Caki2 (cell line): ENCODE results near the gene SNX1. TPM values are rescaled to one million over a fixed set of nuclear protein-coding genes. Genes with fewer than 3 reads are reported as not detected.
A peak's percentile ranks its signal among the peaks of the same experiment; 100 is the strongest.

ENCODE experiments used
- DNase-seq: peaks from one replicate; pipeline ENCODE4 v3.0.0-alpha.2; 2015; ENCODE audit warnings: low read depth
- in situ Hi-C: cut with HindIII; loops from 2 replicates; pipeline ENCODE4 v1.10.0; 2016; ENCODE audit warnings: low sequenced_read_pairs, low pct_unique_long_range_greater_than_20kb, mixed read lengths
- total RNA-seq: library from RNA; depleted of rRNA; stranded (reverse); fragments of >200 nt; shearing (Covaris generic); gene quantifications from 2 replicates; pipeline ENCODE4 v1.2.3, GENCODE V29; 2014; ENCODE audit warnings: low replicate concordance

The SNX1 gene
- total RNA-seq, 1 experiment from 2014 or later, result 92.0 TPM

DNA sequence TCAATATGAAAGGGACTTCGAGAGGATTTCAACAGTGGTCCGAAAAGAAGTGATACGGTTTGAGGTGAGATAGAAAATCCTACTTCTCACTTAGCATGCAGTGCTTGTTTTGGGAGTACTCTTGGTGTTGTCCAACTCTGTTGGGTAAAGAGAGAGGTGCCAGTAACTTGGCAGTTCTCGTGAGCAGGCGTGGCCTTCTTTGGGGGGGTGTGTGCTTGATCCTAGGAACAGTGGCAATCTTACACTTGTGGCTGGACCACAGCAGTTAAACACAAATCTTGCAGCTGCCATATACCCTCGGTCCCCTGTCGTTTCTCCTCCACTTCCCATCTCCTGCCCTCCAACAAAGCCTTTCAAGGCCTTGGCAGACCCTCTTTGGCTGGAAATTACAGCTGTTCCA lies 40.6 kb downstream of the SNX1 start:
- no peak for DNase-seq
- in situ Hi-C loops, result no loop called here

DNA sequence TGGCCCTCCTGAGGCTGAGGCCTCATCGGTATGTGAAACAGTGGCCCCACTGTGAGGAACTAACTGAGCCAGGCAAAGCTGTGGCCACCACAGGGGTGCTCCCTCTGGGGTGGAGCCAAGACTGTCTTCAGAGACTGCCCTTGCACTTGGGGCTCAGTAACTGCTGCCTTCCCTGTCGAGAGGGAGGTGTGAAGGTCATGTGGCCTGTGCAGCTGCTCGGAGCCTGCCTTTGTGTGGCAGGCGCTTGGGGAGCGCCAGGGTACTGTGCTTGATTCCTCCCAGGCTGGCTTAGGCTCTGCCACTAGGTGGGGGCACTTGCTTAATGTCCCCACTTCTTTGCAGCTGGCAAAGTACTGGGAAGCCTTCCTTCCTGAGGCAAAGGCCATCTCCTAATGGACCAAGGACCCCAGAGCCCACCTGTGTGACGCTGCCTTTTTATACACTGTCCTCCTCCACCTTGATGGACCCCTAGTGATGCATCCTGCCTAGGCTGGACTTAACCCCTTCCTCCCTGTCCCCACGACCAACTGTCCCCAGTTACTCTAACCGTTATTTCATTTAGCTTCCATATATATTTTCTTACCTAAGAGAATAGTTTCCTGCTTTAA lies 41.5 kb downstream of the SNX1 start:
- DNase-seq, result no peak
- in situ Hi-C loops, result no loop called here

DNA sequence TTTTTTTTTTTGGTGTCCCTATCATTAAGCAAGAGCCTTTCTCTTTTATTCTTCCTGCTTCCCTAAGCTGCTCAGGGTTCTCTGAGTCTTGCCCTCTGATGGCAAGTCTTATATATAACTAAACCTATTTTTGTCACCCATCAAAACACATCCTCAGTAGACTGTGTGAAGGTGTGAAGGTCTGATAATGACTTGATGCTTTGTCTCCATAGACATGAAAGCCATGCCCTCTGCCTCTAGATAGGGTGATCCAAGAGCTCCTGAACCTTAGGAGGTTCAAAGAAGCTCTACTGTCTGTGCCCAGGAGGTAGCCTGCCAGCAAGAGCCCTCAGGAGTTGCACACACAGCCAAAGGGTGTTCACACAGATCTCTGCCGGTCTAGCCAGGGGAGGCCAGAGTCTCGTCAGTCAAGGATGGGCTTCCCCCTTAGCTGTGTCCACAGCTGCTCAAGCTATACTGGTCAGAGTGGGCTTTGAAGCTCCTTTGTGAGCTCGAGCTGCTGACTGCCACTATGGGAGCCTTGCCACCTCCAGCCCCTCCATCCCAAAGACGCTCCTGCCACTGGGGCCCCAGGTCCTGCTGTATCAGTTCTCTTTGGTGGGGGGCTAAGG lies 42.7 kb downstream of the SNX1 start:
- DNase-seq, result no peak
- in situ Hi-C loops, result no loop called here

GRCh38 chr15:64141798-64142512 lies 46.2 kb downstream of the SNX1 start:
- in situ Hi-C loops, result no loop called here

GRCh38 chr15:64143276-64143675 lies 47.5 kb downstream of the SNX1 start:
- no peak for DNase-seq
- in situ Hi-C loops, result no loop called here

More at GRCh38 chr15:64141798-64142512, 46.2 kb downstream of the SNX1 start:
- no peak for DNase-seq

DNA sequence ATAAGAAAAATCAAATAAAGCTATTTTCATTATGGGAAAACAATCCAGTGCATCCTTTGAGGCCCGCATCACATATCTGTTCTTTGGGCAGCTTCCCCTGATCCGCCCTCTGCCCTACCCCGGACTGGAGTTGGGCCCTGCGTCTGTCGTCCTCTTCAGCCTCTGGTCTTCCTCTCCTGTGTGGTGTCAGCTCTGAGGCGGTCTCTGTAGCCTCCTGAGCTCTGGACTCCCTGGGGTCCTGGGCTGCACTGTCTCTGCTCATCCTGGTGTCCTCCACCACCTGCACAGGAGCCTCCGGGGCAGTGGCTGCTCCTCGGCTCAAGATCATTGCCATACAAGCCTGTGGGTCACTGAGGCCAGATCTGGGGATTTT lies 48.4 kb downstream of the SNX1 start:
- in situ Hi-C loops, result no loop called here
- no peak for DNase-seq

GRCh38 chr15:64144565-64145281 lies 48.9 kb downstream of the SNX1 start:
- in situ Hi-C loops, result no loop called here
- peak; percentile 69 for DNase-seq

DNA sequence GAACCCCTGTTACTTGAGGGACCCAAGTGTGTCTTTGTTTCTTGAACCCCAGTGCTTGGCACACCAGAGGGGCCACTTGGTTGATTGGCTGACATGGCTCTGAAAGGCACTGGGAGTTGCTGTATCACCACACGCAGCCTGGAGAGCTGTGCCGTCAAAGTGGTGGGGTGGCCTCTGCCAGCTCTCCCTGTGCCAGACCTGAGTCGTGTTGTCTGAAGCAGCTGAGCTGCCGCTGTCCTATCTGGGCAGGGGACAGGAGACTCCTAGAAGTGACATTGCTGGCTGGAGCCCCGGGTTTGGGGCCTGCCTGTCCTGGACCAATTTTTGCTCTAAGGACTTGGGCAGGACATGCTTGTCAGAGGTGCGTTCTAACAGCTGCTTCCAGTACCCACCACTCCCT lies 50.3 kb downstream of the SNX1 start:
- in situ Hi-C loops, result no loop called here
- no peak for DNase-seq

GRCh38 chr15:64146520-64146884 lies 50.7 kb downstream of the SNX1 start:
- DNase-seq, result no peak
- in situ Hi-C loops, result no loop called here

DNA sequence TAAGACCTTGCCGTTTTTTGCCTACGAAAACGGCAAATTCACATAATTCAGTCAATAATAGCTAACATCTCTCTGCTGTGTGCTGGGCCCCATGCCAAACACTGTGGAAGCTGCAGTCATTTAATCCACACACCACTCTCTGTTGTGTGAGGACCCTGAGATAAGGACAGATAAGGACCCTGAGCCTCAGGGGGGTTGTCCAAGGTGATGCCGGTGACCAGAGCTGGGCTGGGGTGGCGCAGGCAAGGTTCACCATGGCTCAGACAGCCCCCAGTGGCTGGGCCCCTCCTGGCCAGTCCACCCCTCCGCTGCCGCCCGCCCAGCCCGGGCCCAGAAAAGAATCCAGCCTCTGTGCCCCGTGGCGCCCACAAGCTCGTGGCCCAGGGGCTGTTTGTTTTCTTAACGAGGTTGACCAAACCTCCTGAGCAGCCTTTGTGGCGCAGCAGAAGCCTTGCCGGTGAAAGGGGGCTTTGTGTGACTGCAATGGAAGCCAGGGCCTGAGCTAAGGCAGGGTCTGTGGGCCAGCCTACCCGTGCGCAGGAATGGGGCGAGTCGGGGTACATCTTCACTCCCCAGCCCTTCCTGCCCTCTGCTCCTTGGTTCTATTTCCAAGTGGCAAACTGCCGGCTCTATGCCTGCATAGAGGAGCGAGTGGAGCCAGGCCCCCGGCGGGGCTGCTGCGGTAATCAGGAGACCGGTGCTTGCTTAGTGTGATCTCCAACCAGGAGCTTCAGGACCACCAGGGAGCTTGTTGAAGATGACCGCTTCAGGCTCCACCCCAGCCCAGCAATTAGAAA lies 51.3 kb downstream of the SNX1 start:
- in situ Hi-C loops, result no loop called here
- DNase-seq, result no peak

DNA sequence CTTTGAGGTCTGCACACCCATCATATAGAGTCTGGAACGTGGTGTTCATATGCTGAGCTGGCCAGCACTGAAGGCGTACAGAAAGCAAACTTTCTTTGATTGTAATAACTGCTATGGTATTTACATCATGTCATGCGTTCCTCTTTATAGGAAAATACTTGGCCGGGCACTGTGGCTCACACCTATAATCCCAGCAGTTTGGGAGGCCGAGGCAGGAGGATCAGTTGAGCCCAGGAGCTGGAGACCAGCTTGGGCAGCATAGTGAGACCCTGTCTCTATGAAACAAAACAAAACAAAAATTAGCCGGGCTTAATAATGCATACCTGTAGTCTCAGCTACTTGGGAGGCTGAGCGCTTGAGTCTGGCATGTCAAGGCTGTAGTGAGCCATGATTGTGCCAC lies 52.4 kb downstream of the SNX1 start:
- no peak for DNase-seq
- in situ Hi-C loops, result no loop called here

GRCh38 chr15:64148581-64148980 lies 52.8 kb downstream of the SNX1 start:
- in situ Hi-C loops, result no loop called here
- DNase-seq, result no peak

GRCh38 chr15:64149424-64149823 lies 53.6 kb downstream of the SNX1 start:
- in situ Hi-C loops, result no loop called here
- DNase-seq, result no peak

- no peak for DNase-seq
- in situ Hi-C loops, result no loop called here
Measured at GRCh38 chr15:64149893-64150578, 54.3 kb downstream of the SNX1 start.

DNA sequence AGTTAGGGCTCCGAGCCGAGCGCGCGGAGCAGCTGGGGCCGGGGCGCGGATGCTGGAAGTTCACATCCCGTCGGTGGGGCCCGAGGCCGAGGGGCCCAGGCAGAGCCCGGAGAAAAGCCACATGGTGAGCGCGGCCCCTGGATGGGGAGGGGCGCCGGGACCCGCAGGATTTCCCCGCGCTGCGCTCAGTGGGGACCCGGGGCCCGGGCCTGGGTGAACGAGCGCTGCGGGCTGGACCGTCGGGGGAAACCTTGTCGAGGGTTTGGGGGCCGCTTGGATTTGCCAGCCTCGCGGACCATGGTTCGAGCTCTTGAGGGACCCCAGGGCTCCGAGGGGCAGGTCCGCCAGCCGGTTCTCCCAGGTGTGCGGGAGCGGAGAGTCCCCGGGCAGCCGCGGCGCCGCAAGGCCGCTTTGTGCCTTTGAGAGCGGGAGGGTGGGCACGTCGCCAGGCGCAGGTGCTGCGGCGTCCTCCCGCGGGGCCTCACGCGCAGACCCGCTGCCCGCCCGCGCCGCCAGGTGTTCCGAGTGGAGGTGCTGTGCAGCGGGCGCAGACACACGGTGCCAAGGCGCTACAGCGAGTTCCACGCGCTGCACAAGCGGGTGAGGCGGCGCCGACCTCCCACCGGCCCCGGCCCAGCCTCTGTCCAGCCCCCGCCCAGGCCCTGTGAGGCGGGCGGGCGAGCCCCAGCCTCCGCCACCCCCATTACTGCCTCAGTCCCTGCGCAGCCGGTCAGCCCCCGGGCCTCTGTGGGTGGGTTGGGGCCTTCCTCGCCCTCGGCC lies 56.1 kb downstream of the SNX1 start, which contains the start of gene SNX22:
Gene SNX22 (plus strand): TSS at position 5 of the 780 bp plus-strand sequence. CDS start 45 bp downstream, at position 50.
- no peak for DNase-seq

GRCh38 chr15:64152507-64153387 lies 57.0 kb downstream of the SNX1 start:
- DNase-seq, result no peak
- in situ Hi-C loops, result no loop called here

More for the DNA sequence above, 56.1 kb downstream of the SNX1 start, which contains the start of gene SNX22:
- in situ Hi-C loops, result no loop called here
